T-helper 17 cell (primary cell): ENCODE results near the gene PTPRS. TPM values are rescaled to one million over a fixed set of nuclear protein-coding genes. Genes with fewer than 3 reads are reported as not detected.
"Not testable (repeated sequence)": the region's sequence is repeated elsewhere in the genome, so short reads cannot be mapped to it uniquely, and the experiment has no call there.

ENCODE experiments used
- ATAC-seq: fragments of 150-1000 bp; cut with Tn5 transposase; 2 replicates; pipeline ENCODE4 v1.10.0; 2021; ENCODE audit warnings: mild to moderate bottlenecking, moderate library complexity
- DNase-seq, 3 donors: peaks; one replicate each; pipeline versions ENCODE4 v3.0.0 to v3.0.0-alpha.2; 2020 to 2021
- H3K9me3 ChIP-seq: one replicate; pipeline ENCODE4 v1.7.0; 2013; ENCODE audit warnings: low read length, mild to moderate bottlenecking; ENCODE audit not compliant: control insufficient read depth, poor library complexity, severe bottlenecking
- H3K27ac Mint-ChIP-seq: one replicate; pipeline ENCODE4 v1.8.0; 2022; ENCODE audit warnings: mild to moderate bottlenecking, moderate library complexity, mixed read lengths
- H3K27me3 Mint-ChIP-seq: one replicate; pipeline ENCODE4 v1.8.0; 2022; ENCODE audit warnings: mixed read lengths
- H3K36me3 Mint-ChIP-seq: one replicate; pipeline ENCODE4 v1.8.0; 2022; ENCODE audit warnings: low read depth, mixed read lengths
- H3K4me1 Mint-ChIP-seq: one replicate; pipeline ENCODE4 v1.8.0; 2022; ENCODE audit warnings: mild to moderate bottlenecking, mixed read lengths
- H3K4me3 Mint-ChIP-seq: one replicate; pipeline ENCODE4 v1.8.0; 2022; ENCODE audit warnings: mild to moderate bottlenecking, moderate library complexity, mixed read lengths
- total RNA-seq, 4 donors: library from RNA in 2 of 4; stranded (reverse) in 2 of 4; gene quantifications; one replicate each; pipeline ENCODE4 v1.2.3 and lab custom pipeline; 2022 to 2026

Gene PTPRS
- 1 to 10 TPM; 1.2 to 2.9 TPM for total RNA-seq
- 0.15 to 0.93 reads per million in 2 donors for total RNA-seq (lab: John Stamatoyannopoulos, UW)

GRCh38 chr19:5340637-5341447 is at the start of gene PTPRS:
TSS of gene PTPRS (minus strand) at chr19:5340812. CDS start at chr19:5286140, 54,672 bp downstream.
- peaks cover 9% of the 10 kb centered on the region for H3K36me3 Mint-ChIP-seq
- ATAC-seq (peak; percentile 68), DNase-seq (peak; percentile 34 to 41 (median 36))
- peak within 1 kb of the TSS; percentile 79 for H3K4me3 Mint-ChIP-seq
- peaks cover 14% of the 10 kb centered on the region for H3K4me1 Mint-ChIP-seq
- no peaks in the 10 kb centered on the region for H3K9me3 ChIP-seq
- peaks cover 57% of the 10 kb centered on the region for H3K27me3 Mint-ChIP-seq
- no peak within 1 kb of the TSS for H3K27ac Mint-ChIP-seq

- H3K9me3 ChIP-seq = no peaks in the 10 kb centered on the region
- Mint-ChIP-seq H3K4me3 (no peak overlapping the region), H3K36me3 (peaks cover 7% of the 10 kb centered on the region), H3K4me1 (no peaks in the 10 kb centered on the region), H3K27ac (no peak overlapping the region), H3K27me3 (peaks cover 33% of the 10 kb centered on the region)
- DNase-seq (no peak), ATAC-seq (no peak)
These were observed 48.7 kb upstream of the PTPRS start for GRCh38 chr19:5389353-5389752.

DNA sequence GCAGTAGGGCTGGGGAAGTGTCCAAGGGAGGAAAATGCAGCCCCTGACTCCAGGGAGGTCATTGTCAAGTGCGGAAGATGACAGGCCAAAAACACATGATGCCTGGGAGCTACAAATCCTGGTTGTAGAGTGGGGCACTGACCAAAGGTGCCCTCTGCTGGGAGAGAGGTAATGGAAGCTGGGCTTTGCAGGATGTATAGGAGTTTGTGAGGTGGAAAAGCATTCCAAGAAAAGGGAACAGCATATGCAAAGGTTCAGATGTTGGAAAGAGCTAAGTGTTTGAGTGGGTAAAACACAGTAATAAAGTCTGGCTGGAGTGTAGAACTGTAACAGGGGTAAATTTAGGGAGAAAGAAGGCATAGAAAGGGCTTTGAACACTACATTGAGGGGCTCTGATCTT is 46.9 kb upstream of the PTPRS start:
- Mint-ChIP-seq H3K4me1 (no peaks in the 10 kb centered on the region), H3K27me3 (peaks cover 14% of the 10 kb centered on the region), H3K27ac (no peak overlapping the region), H3K36me3 (peaks cover 2% of the 10 kb centered on the region), H3K4me3 (no peak overlapping the region)
- H3K9me3 ChIP-seq = no peaks in the 10 kb centered on the region
- ATAC-seq (no peak), DNase-seq (no peak)

GRCh38 chr19:5386841-5387240 is 46.2 kb upstream of the PTPRS start:
- Mint-ChIP-seq H3K36me3 (peaks cover 2% of the 10 kb centered on the region), H3K4me1 (no peaks in the 10 kb centered on the region), H3K27ac (no peak overlapping the region), H3K27me3 (peaks cover 9% of the 10 kb centered on the region), H3K4me3 (no peak overlapping the region)
- no peaks in the 10 kb centered on the region for H3K9me3 ChIP-seq
- no peak for ATAC-seq
- no peak for DNase-seq

- H3K27ac Mint-ChIP-seq, H3K27me3 Mint-ChIP-seq, DNase-seq, H3K36me3 Mint-ChIP-seq, H3K4me3 Mint-ChIP-seq, ATAC-seq, H3K4me1 Mint-ChIP-seq, H3K9me3 ChIP-seq: not testable (repeated sequence)
These were observed 40.6 kb upstream of the PTPRS start for GRCh38 chr19:5381197-5381596.

GRCh38 chr19:5380215-5380919 is 39.8 kb upstream of the PTPRS start:
- no peak for DNase-seq
- Mint-ChIP-seq H3K36me3 (peaks cover 2% of the 10 kb centered on the region), H3K4me3 (no peak overlapping the region), H3K27me3 (peaks cover 7% of the 10 kb centered on the region), H3K4me1 (no peaks in the 10 kb centered on the region), H3K27ac (no peak overlapping the region)
- ATAC-seq = no peak
- H3K9me3 ChIP-seq = peaks cover 2% of the 10 kb centered on the region

DNA sequence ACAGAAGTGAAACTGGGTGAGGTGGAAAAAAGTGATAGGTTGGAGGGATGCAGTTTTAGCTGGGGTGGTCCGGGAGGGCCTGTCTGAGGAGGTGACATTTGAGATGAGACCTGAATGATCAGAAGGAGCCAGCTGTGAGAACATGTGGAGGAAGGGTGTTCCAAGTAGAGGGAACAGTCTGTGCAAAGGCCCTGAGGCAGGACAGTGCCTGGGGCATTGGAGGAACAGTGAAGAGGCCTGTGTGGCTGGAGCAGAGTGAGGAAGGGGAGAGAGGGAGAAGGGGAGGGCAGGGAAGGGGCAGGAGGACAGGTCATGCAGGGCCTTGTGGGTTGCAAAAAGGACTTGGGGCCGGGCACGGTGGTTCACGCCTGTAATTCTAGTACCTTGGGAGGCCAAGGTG is 36.3 kb upstream of the PTPRS start:
- H3K4me1 Mint-ChIP-seq = no peaks in the 10 kb centered on the region
- DNase-seq = no peak
- H3K4me3 Mint-ChIP-seq = no peak overlapping the region
- H3K27me3 Mint-ChIP-seq = peaks cover 17% of the 10 kb centered on the region
- H3K36me3 Mint-ChIP-seq = peaks cover 2% of the 10 kb centered on the region
- H3K27ac Mint-ChIP-seq = no peak overlapping the region
- H3K9me3 ChIP-seq = peaks cover 2% of the 10 kb centered on the region
- ATAC-seq = no peak

DNA sequence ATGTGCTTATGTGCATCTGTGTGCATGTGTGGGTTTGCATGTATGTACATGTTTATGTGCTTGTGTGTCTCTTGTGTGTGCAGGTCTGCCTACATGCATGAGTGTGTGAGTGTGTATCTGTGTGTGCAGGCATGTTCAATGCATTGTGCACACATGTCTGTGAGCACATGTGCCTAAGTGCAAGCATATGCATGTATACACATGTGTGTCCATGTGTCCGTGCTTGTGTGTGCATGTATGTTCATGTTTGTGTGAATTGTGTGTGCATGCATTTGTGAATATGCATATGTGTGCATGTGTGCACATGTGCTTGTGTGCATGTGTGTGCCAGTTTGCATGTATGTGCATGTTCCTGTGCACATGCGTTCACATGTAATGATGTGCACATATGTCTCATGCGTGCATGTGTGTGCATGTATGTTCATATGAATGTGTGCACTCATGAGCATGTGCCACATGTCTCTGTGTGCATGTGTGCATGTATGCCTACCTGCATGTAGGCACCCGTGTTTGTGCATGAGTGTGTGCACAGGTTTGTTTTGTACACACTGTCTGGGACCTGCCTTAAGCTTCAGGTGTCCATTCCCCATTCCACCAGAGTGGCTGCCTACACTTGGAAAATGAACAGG is 32.1 kb upstream of the PTPRS start:
- no peak overlapping the region for H3K4me3 Mint-ChIP-seq
- no peaks in the 10 kb centered on the region for H3K9me3 ChIP-seq
- DNase-seq (no peak), ATAC-seq (no peak)
- H3K4me1 Mint-ChIP-seq = no peaks in the 10 kb centered on the region
- peaks cover 11% of the 10 kb centered on the region for H3K27me3 Mint-ChIP-seq
- no peak overlapping the region for H3K27ac Mint-ChIP-seq
- H3K36me3 Mint-ChIP-seq = peaks cover 2% of the 10 kb centered on the region

GRCh38 chr19:5369962-5370367 is 29.4 kb upstream of the PTPRS start:
- no peak overlapping the region for H3K27ac Mint-ChIP-seq
- ATAC-seq = no peak

GRCh38 chr19:5369304-5369703 is 28.7 kb upstream of the PTPRS start:
- no peak overlapping the region for H3K4me3 Mint-ChIP-seq
- no peak overlapping the region for H3K27ac Mint-ChIP-seq
- ATAC-seq = no peak

More at GRCh38 chr19:5369962-5370367, 29.4 kb upstream of the PTPRS start:
- Mint-ChIP-seq H3K27me3 (peaks cover 6% of the 10 kb centered on the region), H3K4me3 (no peak overlapping the region), H3K4me1 (no peaks in the 10 kb centered on the region), H3K36me3 (no peaks in the 10 kb centered on the region)
- no peaks in the 10 kb centered on the region for H3K9me3 ChIP-seq
- peak in 1 of 3 donors; percentile 15 for DNase-seq

GRCh38 chr19:5367530-5368133 is 27.0 kb upstream of the PTPRS start:
- Mint-ChIP-seq H3K27me3 (no peaks in the 10 kb centered on the region), H3K4me1 (no peaks in the 10 kb centered on the region), H3K36me3 (no peaks in the 10 kb centered on the region), H3K4me3 (no peak overlapping the region), H3K27ac (no peak overlapping the region)
- H3K9me3 ChIP-seq = no peaks in the 10 kb centered on the region
- DNase-seq = no peak
- no peak for ATAC-seq

More at GRCh38 chr19:5369304-5369703, 28.7 kb upstream of the PTPRS start:
- no peaks in the 10 kb centered on the region for H3K9me3 ChIP-seq
- Mint-ChIP-seq H3K36me3 (no peaks in the 10 kb centered on the region), H3K27me3 (no peaks in the 10 kb centered on the region), H3K4me1 (no peaks in the 10 kb centered on the region)
- no peak for DNase-seq

- H3K9me3 ChIP-seq = no peaks in the 10 kb centered on the region
- H3K36me3 Mint-ChIP-seq = peaks cover 2% of the 10 kb centered on the region
- no peak for ATAC-seq
- no peak for DNase-seq
- H3K4me1 Mint-ChIP-seq = no peaks in the 10 kb centered on the region
- no peaks in the 10 kb centered on the region for H3K27me3 Mint-ChIP-seq
- H3K4me3 Mint-ChIP-seq = no peak overlapping the region
- H3K27ac Mint-ChIP-seq = no peak overlapping the region
These were observed 25.3 kb upstream of the PTPRS start for GRCh38 chr19:5365905-5366304.

DNA sequence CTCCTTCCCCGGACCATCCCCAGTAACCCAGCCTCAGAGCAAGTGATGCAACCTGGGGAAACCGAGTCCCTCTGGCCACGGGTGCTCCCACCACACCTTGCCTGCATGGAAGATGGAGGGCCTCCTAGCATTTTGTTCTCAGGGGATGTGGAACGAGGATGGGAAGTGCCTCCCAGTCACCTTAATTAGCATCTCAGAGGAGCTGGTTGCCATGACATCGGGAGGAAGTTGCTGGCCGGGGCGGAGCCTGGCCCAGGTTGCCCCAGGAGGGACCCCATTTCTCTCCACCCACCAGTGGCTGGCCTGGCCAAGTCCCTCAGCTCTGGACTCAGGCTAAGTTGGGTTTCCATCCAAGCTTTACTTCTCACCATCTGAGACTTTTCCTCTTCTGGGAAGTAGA is 24.1 kb upstream of the PTPRS start:
- Mint-ChIP-seq H3K4me3 (no peak overlapping the region), H3K27ac (no peak overlapping the region), H3K4me1 (no peaks in the 10 kb centered on the region), H3K36me3 (peaks cover 2% of the 10 kb centered on the region), H3K27me3 (peaks cover 11% of the 10 kb centered on the region)
- DNase-seq (no peak), ATAC-seq (no peak)
- H3K9me3 ChIP-seq = no peaks in the 10 kb centered on the region
